OCI-LY3 (cell line): Measurements from ENCODE around the gene RAB37.

Experiments
- H2AFZ ChIP-seq: fragments of 200-600, 300-600 bp; shearing (Covaris generic); 2 replicates; pipeline ENCODE4 v1.6.0; 2014; ENCODE audit warnings: antibody characterized with exemption, low read depth, low read length
- H3K27ac ChIP-seq: fragments of 200-600, 300-600 bp; sonication (generic); 2 replicates; pipeline ENCODE4 v1.5.1; 2014; ENCODE audit warnings: mild to moderate bottlenecking, low read length, moderate library complexity, mixed read lengths
- H3K27me3 ChIP-seq: fragments of 200-600, 300-600 bp; sonication (generic); 2 replicates; pipeline ENCODE4 v1.6.1; 2014; ENCODE audit warnings: low read depth, low read length, mixed read lengths
- H3K36me3 ChIP-seq: fragments of 200-600, 300-600 bp; sonication (generic); replicated peaks from 2 replicates; pipeline ENCODE3; 2014; ENCODE audit warnings: low read depth, low read length, mixed read lengths
- H3K4me1 ChIP-seq: fragments of 300-600, 200-600 bp; sonication (generic); 2 replicates; pipeline ENCODE4 v1.6.1; 2014; ENCODE audit warnings: low read length, mixed read lengths
- H3K4me2 ChIP-seq: fragments of 200-600, 300-600 bp; sonication (generic); 2 replicates; pipeline ENCODE4 v1.6.1; 2014; ENCODE audit warnings: low read length, mixed read lengths
- H3K4me3 ChIP-seq: fragments of 300-600, 200-600 bp; sonication (generic); 2 replicates; pipeline ENCODE4 v1.5.1; 2014; ENCODE audit warnings: antibody characterized with exemption, mild to moderate bottlenecking, low read length, moderate library complexity
- H3K79me2 ChIP-seq: fragments of 300-600, 200-600 bp; shearing (Covaris generic); 2 replicates; pipeline ENCODE4 v1.6.1; 2014; ENCODE audit warnings: mild to moderate bottlenecking, low read length, mixed read lengths
- H3K9ac ChIP-seq: fragments of 300-600, 200-600 bp; shearing (Covaris generic); 2 replicates; pipeline ENCODE4 v1.6.0; 2014; ENCODE audit warnings: mild to moderate bottlenecking, low read length, moderate library complexity
- H3K9me3 ChIP-seq: fragments of 200-600, 300-600 bp; shearing (Covaris generic); 2 replicates; pipeline ENCODE4 v1.6.1; 2014; ENCODE audit warnings: low read length, mixed read lengths; ENCODE audit not compliant: insufficient read depth
- H4K20me1 ChIP-seq: fragments of 200-600, 300-600 bp; sonication (generic); 2 replicates; pipeline ENCODE4 v1.6.1; 2016; ENCODE audit warnings: low read length, mixed read lengths; ENCODE audit not compliant: insufficient read depth
- EZH2phosphoT487 ChIP-seq: fragments of 200-600 bp; shearing (Covaris generic); IDR thresholded peaks from 2 replicates; pipeline ENCODE4 v1.6.1; 2018; ENCODE audit warnings: antibody characterized with exemption, mixed run types, low read depth
- TF ChIP-seq, protein P1 (sequence below): fragments of 200-600, 300-600 bp; sonication (generic); IDR thresholded peaks from 2 replicates; pipeline ENCODE4 v1.5.1; 2014; ENCODE audit warnings: antibody characterized with exemption, low read length, low read depth

The RAB37 gene

DNA sequence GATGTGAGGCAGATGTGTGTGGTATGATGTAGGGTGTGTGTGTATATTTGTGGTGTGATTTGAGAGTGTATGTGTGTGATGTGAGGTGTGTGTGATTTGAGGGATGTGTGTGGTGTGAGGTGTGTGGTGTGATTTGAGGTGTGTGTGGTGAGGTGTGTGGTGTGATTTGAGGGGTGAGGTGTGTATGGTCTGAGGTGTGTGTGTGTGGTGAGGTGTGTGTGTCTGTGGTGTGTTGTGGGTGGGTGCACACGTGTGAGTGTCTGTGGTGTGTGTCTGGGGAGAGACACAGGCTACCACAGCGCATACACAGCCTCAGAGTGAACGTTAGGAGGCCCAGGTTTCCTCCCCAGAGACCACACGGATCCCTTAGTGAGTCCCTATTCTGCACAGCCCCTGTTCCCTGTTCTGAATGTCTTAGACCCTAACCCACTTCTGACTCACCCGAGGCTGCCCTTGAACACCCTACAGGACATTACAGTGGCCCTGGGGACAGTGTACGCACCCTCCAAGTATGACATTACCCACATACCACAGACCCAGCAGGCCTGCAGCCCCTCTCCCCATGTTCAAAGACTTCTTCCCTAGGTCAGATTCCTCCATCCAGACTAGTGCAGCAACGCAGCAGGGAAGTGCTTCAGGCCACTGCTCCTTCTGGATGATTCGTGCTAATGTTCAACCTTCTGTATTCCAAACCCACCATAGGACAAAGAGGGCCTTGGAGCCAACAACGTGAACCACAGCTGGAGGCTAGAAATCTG is 3.5 kb upstream of the RAB37 start:
- H3K27ac ChIP-seq, result no peak overlapping the region
- peaks cover 12% of the 10 kb centered on the region for H3K27me3 ChIP-seq
- no peaks in the 10 kb centered on the region for H4K20me1 ChIP-seq
- TF ChIP-seq, protein P1, sequence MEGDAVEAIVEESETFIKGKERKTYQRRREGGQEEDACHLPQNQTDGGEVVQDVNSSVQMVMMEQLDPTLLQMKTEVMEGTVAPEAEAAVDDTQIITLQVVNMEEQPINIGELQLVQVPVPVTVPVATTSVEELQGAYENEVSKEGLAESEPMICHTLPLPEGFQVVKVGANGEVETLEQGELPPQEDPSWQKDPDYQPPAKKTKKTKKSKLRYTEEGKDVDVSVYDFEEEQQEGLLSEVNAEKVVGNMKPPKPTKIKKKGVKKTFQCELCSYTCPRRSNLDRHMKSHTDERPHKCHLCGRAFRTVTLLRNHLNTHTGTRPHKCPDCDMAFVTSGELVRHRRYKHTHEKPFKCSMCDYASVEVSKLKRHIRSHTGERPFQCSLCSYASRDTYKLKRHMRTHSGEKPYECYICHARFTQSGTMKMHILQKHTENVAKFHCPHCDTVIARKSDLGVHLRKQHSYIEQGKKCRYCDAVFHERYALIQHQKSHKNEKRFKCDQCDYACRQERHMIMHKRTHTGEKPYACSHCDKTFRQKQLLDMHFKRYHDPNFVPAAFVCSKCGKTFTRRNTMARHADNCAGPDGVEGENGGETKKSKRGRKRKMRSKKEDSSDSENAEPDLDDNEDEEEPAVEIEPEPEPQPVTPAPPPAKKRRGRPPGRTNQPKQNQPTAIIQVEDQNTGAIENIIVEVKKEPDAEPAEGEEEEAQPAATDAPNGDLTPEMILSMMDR, result no peak
- no peak for TF ChIP-seq EZH2phosphoT487
- no peak overlapping the region for H3K4me2 ChIP-seq
- no peaks in the 10 kb centered on the region for H3K79me2 ChIP-seq
- no peaks in the 10 kb centered on the region for H3K4me1 ChIP-seq
- no peak overlapping the region for H3K4me3 ChIP-seq
- no peak overlapping the region for H3K9ac ChIP-seq
- no peaks in the 10 kb centered on the region for H3K36me3 ChIP-seq
- H2AFZ ChIP-seq, result no peak overlapping the region
- H3K9me3 ChIP-seq, result peaks cover 3% of the 10 kb centered on the region; the same call in 1 of the 2 replicates

DNA sequence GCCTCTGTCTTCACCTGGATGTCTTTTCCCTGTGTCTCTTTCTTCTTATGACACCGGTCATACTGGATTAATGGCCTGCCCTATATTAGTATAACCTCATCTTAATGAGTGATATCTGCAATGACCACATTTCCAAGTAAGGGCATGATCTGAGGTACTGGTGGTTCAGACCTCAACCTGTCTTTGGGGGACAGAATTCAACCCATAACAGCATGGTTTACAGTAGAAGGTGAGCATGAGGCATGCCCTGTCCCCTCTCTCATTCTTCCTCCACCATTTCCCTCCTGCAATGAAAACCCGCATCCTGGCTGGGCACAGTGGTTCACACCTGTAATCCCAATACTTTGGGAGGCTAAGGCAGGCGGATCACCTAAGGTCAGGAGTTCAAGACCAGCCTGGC is 2.8 kb upstream of the RAB37 start:
- Histone ChIP-seq H3K4me2 (no peak overlapping the region), H3K27ac (no peak overlapping the region), H3K27me3 (peaks cover 18% of the 10 kb centered on the region), H3K9me3 (no peaks in the 10 kb centered on the region), H3K9ac (no peak overlapping the region), H3K79me2 (no peaks in the 10 kb centered on the region), H3K4me1 (no peaks in the 10 kb centered on the region), H2AFZ (no peak overlapping the region), H3K36me3 (no peaks in the 10 kb centered on the region), H4K20me1 (no peaks in the 10 kb centered on the region), H3K4me3 (no peak overlapping the region)
- TF ChIP-seq EZH2phosphoT487, result no peak
- TF ChIP-seq, protein P1, result no peak

DNA sequence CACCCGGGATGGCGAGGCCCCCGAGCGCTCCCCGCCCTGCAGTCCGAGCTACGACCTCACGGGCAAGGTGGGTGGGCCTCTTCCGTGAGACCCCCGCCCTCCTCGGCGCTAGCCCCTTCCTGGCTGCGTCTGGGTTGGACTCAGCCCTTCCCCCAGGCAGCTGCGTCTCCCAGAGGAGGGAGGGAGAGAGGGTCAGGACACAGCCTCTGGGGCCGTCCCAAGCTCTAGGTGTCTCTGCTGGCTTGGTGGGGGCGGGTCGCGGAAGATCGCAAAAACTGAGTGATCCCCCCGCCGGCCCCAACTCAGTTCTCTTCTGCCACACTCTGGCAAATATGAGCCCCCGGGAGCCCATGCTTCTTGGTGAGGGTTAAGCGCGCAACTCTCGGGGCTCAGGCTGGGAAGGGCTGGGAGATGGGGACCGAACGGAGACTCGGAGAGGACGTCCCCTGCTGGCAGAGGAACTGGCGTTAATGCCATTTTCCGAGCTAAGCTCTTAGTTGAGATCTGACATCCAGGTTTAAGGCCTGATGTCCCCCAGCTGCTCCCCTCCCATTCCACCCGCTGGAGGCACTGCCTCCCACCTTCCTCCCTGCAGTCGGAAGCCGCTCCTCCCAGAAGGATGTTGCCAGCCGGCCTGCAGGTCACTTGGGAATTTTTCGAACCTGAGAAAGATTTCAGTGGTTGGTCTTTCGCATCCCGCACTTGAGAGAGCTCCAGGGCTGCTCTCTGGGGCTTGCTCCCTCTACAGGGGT is 419 bp downstream of the RAB37 start:
- no peak overlapping the region for H3K9ac ChIP-seq
- H3K36me3 ChIP-seq, result no peaks in the 10 kb centered on the region
- H3K4me2 ChIP-seq, result peak overlapping the region; percentile 38
- H3K9me3 ChIP-seq, result no peaks in the 10 kb centered on the region
- peaks cover 15% of the 10 kb centered on the region for H3K27me3 ChIP-seq
- no peak overlapping the region for H3K27ac ChIP-seq
- no peaks in the 10 kb centered on the region for H3K4me1 ChIP-seq
- H4K20me1 ChIP-seq, result no peaks in the 10 kb centered on the region
- H3K4me3 ChIP-seq, result 0 out of 2 replicates have a peak overlapping the region, but pooled peaks have one; percentile 16
- 0 out of 2 replicates have a peak overlapping the region, but pooled peaks have one; percentile 39 for H2AFZ ChIP-seq
- TF ChIP-seq, protein P1, result peak; percentile 34; the same call in 1 of the 2 replicates
- TF ChIP-seq EZH2phosphoT487, result no peak
- no peaks in the 10 kb centered on the region for H3K79me2 ChIP-seq
